ENCODE data around the gene UNG.

Gene UNG

DNA sequence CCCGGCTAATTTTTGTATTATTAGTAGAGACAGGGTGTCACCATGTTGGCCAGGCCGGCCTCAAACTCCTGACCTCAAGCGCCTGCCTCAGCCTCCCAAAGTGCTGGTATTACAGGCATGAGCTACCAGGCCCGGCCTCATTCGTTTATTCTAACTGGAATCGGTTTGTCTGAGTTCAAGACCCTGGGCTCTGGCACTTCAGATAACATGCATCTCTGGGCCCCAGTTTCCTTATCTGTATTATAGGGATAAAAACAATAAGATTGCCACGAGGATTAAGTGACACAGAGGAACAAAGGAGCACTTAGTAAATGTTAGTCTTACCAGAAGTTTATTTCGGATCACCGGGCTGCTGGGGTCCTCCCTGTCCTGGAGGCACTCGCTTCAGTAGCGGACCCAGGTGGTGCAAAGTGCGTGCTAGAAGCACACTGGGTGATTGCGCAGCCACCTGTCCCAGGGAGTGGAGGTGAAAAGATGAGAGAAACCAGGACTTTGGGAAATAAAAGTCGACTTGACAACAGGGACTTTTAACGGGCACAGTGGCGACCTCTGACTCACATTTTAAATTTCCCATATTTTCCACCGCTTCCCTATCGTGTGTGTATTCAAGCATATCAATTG, 56.5 kb downstream of the UNG start:
- TF ChIP-seq, protein P1, sequence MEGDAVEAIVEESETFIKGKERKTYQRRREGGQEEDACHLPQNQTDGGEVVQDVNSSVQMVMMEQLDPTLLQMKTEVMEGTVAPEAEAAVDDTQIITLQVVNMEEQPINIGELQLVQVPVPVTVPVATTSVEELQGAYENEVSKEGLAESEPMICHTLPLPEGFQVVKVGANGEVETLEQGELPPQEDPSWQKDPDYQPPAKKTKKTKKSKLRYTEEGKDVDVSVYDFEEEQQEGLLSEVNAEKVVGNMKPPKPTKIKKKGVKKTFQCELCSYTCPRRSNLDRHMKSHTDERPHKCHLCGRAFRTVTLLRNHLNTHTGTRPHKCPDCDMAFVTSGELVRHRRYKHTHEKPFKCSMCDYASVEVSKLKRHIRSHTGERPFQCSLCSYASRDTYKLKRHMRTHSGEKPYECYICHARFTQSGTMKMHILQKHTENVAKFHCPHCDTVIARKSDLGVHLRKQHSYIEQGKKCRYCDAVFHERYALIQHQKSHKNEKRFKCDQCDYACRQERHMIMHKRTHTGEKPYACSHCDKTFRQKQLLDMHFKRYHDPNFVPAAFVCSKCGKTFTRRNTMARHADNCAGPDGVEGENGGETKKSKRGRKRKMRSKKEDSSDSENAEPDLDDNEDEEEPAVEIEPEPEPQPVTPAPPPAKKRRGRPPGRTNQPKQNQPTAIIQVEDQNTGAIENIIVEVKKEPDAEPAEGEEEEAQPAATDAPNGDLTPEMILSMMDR (IDR thresholded peaks at IDR 0.05; ENCODE audit: insufficient read depth, low read depth, low read length, missing control alignments) = no peak
- peak overlapping the region; percentile 38 for H3K4me3 ChIP-seq (ENCODE audit: low read length)
- DNase-seq (ENCODE audit: low read depth) = no peak

DNA sequence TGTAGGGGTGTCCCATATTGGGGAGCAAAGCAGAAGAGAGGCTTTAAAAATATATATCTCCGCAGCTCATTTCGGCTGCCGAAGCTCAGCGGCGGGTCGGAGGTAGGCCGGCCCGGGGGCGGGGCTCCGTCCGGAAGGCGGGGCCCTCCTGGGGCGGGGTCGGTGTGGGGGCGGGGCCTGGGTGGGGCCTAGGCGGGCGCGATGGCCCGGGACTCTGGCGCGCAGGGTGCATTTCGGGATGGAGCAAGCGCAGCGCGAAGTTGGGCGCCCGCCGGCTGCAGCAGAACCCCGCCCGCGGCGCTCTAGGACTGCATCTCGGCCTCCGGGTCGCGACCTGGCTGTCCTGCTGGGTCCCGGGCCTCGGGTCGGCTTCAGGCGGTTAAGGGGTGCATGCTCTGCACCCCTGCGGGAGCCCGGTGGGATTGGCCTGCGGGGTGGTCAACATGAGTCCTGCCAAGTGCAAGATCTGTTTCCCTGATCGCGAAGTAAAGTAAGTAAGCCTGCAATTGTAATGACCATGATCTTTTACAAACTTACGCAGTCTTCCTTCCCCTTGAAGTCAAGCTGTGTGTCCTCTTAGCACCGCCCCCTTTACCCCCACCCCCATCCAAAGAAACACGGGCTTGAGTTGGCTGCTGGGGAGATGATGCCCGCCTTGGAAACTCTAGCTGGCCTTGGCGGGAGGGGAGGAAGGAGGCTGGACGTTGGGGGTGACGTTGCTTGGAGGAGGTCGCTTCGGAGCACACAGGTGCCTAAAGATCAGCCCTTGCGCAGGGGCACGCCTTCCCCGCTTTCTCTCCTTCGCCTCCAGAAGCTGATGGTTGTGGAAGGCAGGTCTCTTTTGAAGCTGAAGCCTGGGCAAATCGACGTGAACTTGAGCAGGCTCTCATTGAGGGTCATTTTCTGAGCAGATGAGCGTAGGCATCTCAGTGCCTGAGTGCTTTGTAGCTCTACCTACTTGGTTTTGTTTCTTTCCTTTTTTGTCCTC, 57.3 kb downstream of the UNG start:
- peak; percentile 71 for DNase-seq (ENCODE audit: low read depth)
- TF ChIP-seq, protein P1 (IDR thresholded peaks at IDR 0.05; ENCODE audit: insufficient read depth, low read depth, low read length, missing control alignments) = no peak
- peak overlapping the region; percentile 57 for H3K4me3 ChIP-seq (ENCODE audit: low read length)

DNA sequence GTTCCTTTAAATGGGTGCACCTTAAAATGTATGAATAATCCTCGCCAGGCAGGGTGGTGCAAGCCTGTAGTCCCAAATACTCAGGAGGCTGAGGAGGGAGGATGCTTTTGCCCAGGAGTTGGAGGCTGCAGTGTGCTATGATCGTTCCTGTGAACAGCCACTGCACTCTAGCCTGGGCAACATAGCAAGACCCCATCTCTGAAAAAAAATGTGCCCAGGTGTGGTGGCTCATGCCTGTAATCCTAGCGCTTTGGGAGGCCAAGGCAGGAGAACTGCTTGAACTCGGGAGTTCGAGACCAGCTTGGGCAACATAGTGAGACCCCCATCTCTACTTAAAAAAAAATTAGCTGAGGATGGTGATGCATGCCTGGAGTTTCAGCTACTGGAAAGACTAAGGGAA, 58.6 kb downstream of the UNG start:
- TF ChIP-seq, protein P1 (IDR thresholded peaks at IDR 0.05; ENCODE audit: insufficient read depth, low read depth, low read length, missing control alignments) = no peak
- H3K4me3 ChIP-seq (ENCODE audit: low read length) = no peak overlapping the region
- no peak for DNase-seq (ENCODE audit: low read depth)

DNA sequence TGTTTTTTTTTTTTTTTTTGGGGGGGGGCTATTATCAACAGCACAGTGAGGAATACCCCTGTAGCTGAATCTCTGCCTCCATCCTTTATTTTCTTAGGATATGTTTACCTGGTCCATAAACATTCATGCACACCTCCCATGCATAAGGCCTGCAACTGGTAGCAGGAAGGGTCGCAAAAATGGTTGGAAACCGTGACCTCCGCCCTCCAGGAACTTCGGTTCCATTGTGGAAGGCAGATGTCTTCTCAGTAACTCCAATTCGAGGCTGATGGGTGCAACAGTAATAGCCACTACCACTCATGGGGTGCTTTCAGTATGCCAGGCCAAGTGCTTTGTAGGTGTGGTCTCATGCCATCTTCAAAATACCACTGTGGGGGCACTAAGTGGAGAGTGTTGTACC, 59.2 kb downstream of the UNG start:
- no peak overlapping the region for H3K4me3 ChIP-seq (ENCODE audit: low read length)
- no peak for DNase-seq (ENCODE audit: low read depth)
- TF ChIP-seq, protein P1 (IDR thresholded peaks at IDR 0.05; ENCODE audit: insufficient read depth, low read depth, low read length, missing control alignments) = no peak

DNA sequence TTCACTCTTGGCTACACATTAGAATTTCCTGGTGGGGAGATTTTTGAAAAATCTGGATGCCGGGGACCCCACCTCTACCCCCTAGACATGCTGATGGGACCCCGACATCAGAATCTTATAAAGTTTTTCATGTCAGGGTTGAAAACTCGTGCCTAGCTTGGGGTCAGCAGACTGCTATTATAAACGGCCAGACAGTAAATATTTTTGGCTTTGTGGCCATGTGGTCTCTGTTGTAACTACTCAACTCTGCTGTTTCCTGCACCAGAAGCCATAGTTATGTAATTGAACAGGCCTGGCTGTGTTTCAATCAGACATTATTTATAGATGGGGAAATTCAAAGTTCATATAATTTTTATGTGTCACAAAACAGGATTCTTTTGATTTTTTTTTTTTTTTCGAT, 60.6 kb downstream of the UNG start:
- no peak overlapping the region for H3K4me3 ChIP-seq (ENCODE audit: low read length)
- DNase-seq (ENCODE audit: low read depth) = no peak
- TF ChIP-seq, protein P1 (IDR thresholded peaks at IDR 0.05; ENCODE audit: insufficient read depth, low read depth, low read length, missing control alignments) = no peak

DNA sequence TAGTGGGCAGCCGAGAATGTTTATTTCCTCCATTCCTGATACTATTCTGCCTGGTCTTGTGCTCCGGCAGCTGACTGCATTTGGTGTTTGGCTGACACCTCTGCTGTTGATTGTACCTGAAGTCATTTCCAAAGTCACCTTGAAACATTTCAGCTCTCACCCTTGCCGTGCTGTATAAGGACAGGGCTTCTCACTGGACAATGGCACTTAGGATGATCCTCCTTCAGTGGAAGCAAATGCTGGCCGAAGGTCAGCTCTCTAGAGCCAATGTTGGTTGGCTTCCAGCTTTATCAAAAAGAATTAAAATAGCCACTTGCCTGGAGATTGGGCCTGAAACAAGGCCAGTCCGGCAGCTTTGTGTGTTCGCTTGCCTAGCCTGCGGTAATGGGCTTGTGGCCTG, 63.0 kb downstream of the UNG start:
- TF ChIP-seq, protein P1 (IDR thresholded peaks at IDR 0.05; ENCODE audit: insufficient read depth, low read depth, low read length, missing control alignments) = no peak
- H3K4me3 ChIP-seq (ENCODE audit: low read length) = no peak overlapping the region
- DNase-seq (ENCODE audit: low read depth) = no peak

Data from epithelial cell of esophagus (primary cell).